Esophagus muscularis mucosa (tissue), 4 donors: Measurements from ENCODE around the gene TRAF5. TPM values are rescaled to one million over a fixed set of nuclear protein-coding genes. Genes with fewer than 3 reads are reported as not detected.

ENCODE experiments used
- DNase-seq: peaks from one replicate; pipeline ENCODE4 v3.0.0-alpha.2; 2017; ENCODE audit errors: extremely low spot score
- H3K27ac ChIP-seq, 4 donors: fragments of 200-600 bp; sonication (generic); replicated peaks in 1 of 4; 1 replicate in 3 of 4; 2 replicates in 1 of 4; pipeline ENCODE4 v1.5.1; 2016 to 2019; ENCODE audit warnings: mild to moderate bottlenecking in 1 of 4
- H3K27me3 ChIP-seq, 4 donors: fragments of 200-600 bp; sonication (generic); one replicate each; pipeline versions ENCODE4 v1.5.1 to v1.6.0; 2016 to 2019
- H3K36me3 ChIP-seq, 4 donors: fragments of 200-600 bp; sonication (generic); one replicate each; pipeline ENCODE4 v1.5.1; 2016 to 2019
- H3K4me1 ChIP-seq, 4 donors: fragments of 200-600 bp; sonication (generic); one replicate each; pipeline ENCODE4 v1.5.1; 2016 to 2019
- H3K4me3 ChIP-seq, 4 donors: fragments of 200-600 bp; sonication (generic); 1 replicate in 2 of 4; 2 replicates in 2 of 4; pipeline ENCODE4 v1.5.1; 2016 to 2019; ENCODE audit warnings: mild to moderate bottlenecking in 4 of 4, moderate library complexity in 1 of 4
- H3K9me3 ChIP-seq, 4 donors: fragments of 200-600 bp; sonication (generic); 1 replicate in 3 of 4; 2 replicates in 1 of 4; pipeline ENCODE4 v1.5.1; 2016 to 2019
- CTCF ChIP-seq, 3 experiments: fragments of 200-600 bp in 2 of 3; fragments of 450-650 bp in 1 of 3; sonication (generic) in 2 of 3; IDR thresholded peaks; one replicate each; pipeline ENCODE4 v1.5.1; 2017 to 2019; ENCODE audit warnings: antibody characterized with exemption in 3 of 3, mild to moderate bottlenecking in 2 of 3, moderate library complexity in 1 of 3
- EP300 ChIP-seq: sonication (generic); formaldehyde crosslinking; IDR thresholded peaks from one replicate; pipeline ENCODE4 v1.6.1; 2017; ENCODE audit warnings: antibody characterized with exemption
- POLR2A ChIP-seq: fragments of 450-650 bp; IDR thresholded peaks from one replicate; pipeline ENCODE4 v1.6.1; 2017; ENCODE audit warnings: antibody characterized with exemption, moderate library complexity, mild to moderate bottlenecking, low read depth
- POLR2AphosphoS5 ChIP-seq, 2 donors: sonication (generic); formaldehyde crosslinking; IDR thresholded peaks; one replicate each; pipeline ENCODE4 v1.6.1; 2017; ENCODE audit warnings: antibody characterized with exemption in 2 of 2
- WGBS: methylation state at CpG from one replicate; pipeline ENCODE4 v1.1.5; 2018; 5-methylcytosine and 5-hydroxymethylcytosine counted together
- intact Hi-C: fragments of 100-400 bp; cut with DNase I; formaldehyde crosslinking; loops from one replicate; pipeline ENCODE4 v1.15.1; 2023
- total RNA-seq, 4 donors: library from RNA; depleted of rRNA; stranded (reverse); fragments of >200 nt; gene quantifications; one replicate each; pipeline versions ENCODE4 v1.1.0 to v1.2.1, GENCODE V29; 2016

The TRAF5 gene
- total RNA-seq, 4 donors from 2014 or later, result 14.9 to 29.7 (median 23.9) TPM

GRCh38 chr1:211352465-211352864, 25.8 kb downstream of the TRAF5 start:
- intact Hi-C loops, result no loop called here
- DNase-seq, result no peak
- TF ChIP-seq POLR2A, result no peak
- TF ChIP-seq EP300, result no peak
- TF ChIP-seq POLR2AphosphoS5 (IDR thresholded peaks at IDR 0.05), result no peak
- no peak for TF ChIP-seq CTCF (IDR thresholded peaks at IDR 0.05)

GRCh38 chr1:211352985-211353515, 26.4 kb downstream of the TRAF5 start:
- Histone ChIP-seq H3K4me3 (no peak overlapping the region), H3K27ac (no peak overlapping the region), H3K36me3 (peaks cover 0 to 43% (median 14%) of the 10 kb centered on the region in 4 donors), H3K9me3 (no peaks in the 10 kb centered on the region), H3K27me3 (no peaks in the 10 kb centered on the region), H3K4me1 (peaks cover 0 to 23% (median 6%) of the 10 kb centered on the region in 4 donors)
- TF ChIP-seq CTCF (IDR thresholded peaks at IDR 0.05) (peak; percentile 50 to 68 (median 54)), POLR2AphosphoS5 (IDR thresholded peaks at IDR 0.05) (no peak)
- intact Hi-C loops, result no loop called here
- DNase-seq, result no peak
- 87% methylated on average over 6 of the region's 8 CpGs for WGBS

More at GRCh38 chr1:211352465-211352864, 25.8 kb downstream of the TRAF5 start:
- H3K27me3 ChIP-seq, result no peaks in the 10 kb centered on the region
- peaks cover 0 to 38% (median 13%) of the 10 kb centered on the region in 4 donors for H3K36me3 ChIP-seq
- peaks cover 0 to 29% (median 12%) of the 10 kb centered on the region in 4 donors for H3K4me1 ChIP-seq
- WGBS, result 96% methylated on average over 2 of the region's 2 CpGs
- no peak overlapping the region for H3K27ac ChIP-seq
- no peaks in the 10 kb centered on the region for H3K9me3 ChIP-seq
- no peak overlapping the region for H3K4me3 ChIP-seq

DNA sequence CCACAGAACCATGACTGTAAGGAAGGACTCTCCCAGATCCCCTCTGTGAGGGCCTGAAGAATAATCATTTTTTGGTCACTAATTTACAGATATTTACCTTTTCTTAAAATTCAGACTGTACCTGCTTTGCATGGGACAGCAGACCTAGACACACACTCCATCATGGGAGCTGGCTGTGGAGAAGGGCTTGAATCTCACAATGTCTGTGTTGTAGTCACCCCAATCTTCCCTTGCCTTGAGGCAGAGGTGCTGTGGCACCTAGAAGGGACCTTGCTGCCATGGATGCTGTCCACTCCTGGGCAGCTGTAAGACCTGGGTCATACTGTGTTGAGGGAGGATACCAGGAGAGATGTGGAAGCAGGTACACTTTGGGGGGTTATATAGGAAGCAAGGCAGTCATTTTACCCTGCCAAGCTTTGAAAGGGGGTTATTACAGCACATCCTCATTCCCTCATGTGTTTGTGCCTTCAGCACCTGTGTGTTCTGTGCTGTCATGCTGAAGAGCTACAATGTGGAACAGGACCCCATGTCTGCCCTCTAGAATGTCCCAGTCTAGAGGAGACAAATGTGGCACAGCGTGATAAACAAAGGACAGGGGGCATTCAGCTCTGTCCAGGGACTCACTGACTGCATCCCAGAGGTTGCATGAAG, 27.1 kb downstream of the TRAF5 start:
- DNase-seq, result peak; percentile 66
- H3K9me3 ChIP-seq, result no peaks in the 10 kb centered on the region
- TF ChIP-seq EP300 (no peak), CTCF (IDR thresholded peaks at IDR 0.05) (no peak), POLR2A (no peak), POLR2AphosphoS5 (IDR thresholded peaks at IDR 0.05) (no peak)
- 8% methylated on average over 1 of the region's 1 CpG for WGBS
- no peak overlapping the region for H3K4me3 ChIP-seq
- no peaks in the 10 kb centered on the region for H3K27me3 ChIP-seq
- peaks cover 0 to 17% (median 3%) of the 10 kb centered on the region in 4 donors for H3K4me1 ChIP-seq
- peaks cover 0 to 44% (median 14%) of the 10 kb centered on the region in 4 donors for H3K36me3 ChIP-seq
- no peak overlapping the region for H3K27ac ChIP-seq
- intact Hi-C loops, result no loop called here

GRCh38 chr1:211355873-211356272, 29.2 kb downstream of the TRAF5 start:
- intact Hi-C loops, result no loop called here
- peaks cover 0 to 17% (median 3%) of the 10 kb centered on the region in 4 donors for H3K4me1 ChIP-seq
- no peaks in the 10 kb centered on the region for H3K9me3 ChIP-seq
- H3K27ac ChIP-seq, result no peak overlapping the region
- no peak for DNase-seq
- TF ChIP-seq EP300 (no peak), CTCF (IDR thresholded peaks at IDR 0.05) (no peak), POLR2AphosphoS5 (IDR thresholded peaks at IDR 0.05) (no peak), POLR2A (no peak)
- H3K4me3 ChIP-seq, result no peak overlapping the region
- H3K36me3 ChIP-seq, result peaks cover 7 to 66% (median 31%) of the 10 kb centered on the region in 4 donors
- WGBS, result 95% methylated on average over 4 of the region's 4 CpGs
- no peaks in the 10 kb centered on the region for H3K27me3 ChIP-seq
